Hypothalamus (tissue), 51 donors: Measurements from ENCODE around the gene DDX27.

Experiments
- DNase-seq, 51 donors: peaks; one replicate each; lab custom pipeline; 2025; lab: John Stamatoyannopoulos, UW

The DDX27 gene

DNA sequence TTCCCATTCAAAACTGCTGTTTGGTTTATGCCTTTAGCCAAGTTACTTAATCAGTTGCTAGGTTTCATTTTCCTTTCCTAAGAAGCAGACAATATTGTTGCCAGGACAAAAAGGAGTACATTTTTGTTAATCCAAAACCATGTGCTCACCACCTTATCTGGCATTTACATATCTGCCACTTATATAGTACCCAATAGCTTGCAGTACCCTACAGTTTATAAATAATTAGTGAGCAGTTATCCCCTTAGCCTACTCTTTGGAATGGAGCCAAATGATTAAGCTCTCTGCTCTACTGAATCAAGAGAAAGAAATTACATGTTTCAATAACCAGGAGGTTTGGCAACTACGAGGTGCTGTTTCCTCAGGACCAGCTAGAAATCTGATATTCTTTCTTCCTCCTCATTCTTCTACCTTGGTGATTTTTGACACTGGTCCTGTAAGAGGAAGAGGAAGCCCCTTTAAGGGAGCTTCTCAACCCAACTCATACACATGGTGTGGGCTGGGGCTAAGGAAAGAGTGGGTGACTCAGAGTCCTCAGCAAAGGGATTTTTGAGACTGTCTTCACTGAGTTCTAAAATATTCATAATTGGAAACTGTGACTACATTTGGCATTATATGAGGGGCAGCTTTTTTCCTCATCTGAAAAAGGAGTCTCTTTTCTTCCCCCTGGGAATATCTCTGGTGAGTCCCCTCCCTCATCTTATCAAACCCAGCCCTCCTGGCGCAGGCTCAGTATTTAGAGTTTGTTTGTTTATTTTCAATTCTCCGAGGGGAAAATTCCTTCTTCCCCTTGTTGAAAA, 57.1 kb downstream of the DDX27 start:
- peak in 2 of 51 donors; percentile 2 to 34 for DNase-seq

DNA sequence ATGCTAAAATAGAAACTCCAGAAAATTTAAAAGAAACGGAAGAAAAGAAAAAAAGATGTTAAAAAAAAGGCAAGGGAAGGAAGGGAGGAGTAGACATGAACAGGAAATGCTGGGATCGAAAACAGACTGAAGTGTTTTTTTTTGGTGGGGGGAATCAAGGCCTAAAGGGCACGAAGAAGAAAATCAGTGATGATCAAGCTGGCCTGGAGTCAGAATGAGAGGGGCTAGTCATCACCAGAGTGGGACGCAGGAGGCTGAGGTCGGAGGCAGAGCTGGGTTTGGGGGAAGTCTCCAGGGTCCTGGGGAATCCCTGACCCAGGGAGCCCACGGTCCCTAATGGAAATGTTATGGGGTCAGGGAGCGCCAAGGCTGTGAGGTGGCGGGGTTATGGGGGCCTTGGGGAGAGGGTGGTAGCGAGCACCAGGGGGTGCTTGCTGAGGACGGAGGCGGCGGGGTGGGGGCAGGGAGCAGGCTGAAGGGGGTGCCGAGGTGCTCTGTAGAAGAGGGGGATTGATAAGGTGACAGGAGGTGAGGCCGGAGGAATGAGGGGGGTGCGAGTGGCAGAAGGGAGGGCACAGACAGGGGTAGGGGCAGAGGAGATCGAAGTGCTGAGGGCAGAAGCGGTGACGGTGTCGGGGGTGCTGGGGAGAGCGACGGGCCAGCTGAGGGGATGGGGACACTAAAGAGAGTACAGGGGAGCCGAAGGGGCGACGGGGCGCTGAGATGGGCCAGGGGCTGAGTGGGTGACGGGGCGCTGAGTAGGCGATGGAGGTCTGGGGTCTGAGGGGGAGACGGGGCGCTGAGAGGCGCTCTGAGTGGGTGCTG, 58.0 kb downstream of the DDX27 start:
- DNase-seq: peak in 18 of 51 donors; percentile 13 to 51 (median 30)

DNA sequence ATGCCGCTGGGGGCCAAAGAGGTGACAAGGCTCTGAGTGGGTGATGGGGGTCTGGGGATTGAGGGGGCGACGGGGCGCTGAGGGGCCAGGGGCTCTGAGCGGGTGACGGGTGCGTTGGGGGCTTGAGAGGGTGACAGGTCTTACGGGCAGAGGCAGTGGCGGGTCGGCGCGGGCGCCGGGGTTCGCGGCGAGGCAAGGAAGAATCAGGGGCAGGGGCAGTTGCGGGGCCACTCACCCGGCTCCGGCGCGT, 58.5 kb downstream of the DDX27 start:
- no peak for DNase-seq

DNA sequence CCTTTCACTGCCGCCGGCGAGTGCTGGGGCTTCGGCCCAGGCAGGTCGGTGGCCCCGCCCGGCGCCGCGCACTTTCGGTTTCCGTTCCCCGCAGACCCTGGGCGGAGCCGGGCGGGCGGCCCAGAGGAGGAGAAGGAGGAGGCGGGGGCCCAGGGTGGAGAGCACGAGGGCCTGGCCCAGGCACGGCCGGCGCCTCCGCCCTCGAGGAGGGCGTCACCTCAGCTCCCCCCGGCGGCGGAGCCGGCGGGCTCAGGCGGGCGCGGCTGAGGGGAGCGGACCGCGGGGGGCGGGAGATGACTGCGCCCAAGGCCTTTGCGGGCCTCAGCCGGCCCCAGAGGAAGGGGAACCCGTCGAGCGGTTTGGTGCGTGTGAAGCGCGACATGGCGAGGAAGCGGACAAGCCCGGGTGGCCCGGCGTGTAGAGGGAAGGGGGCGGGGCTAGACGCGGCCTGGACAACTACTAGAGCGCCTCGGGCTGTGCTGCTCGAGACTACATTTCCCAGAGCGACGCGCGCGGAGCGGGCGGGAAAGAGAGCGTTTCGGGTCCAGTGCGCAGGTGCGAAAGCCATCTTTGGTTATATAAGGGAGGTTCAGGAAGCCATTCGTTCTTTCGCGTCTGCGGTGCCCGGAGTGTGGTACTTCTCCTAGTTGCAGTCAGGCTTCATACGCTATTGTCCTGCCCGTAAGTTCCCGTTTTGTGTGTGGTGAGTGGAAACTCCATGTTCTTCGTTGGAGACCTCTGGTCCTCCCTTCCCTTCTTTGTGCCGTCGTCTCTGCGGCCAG, 59.0 kb downstream of the DDX27 start, which contains the start of gene ZNFX1:
Gene ZNFX1, minus strand, starts transcription at position 22 of the 782 bp plus-strand sequence. CDS start 2,218 bp downstream, outside the sequence.
- peak; percentile 90 to 99 (median 97) for DNase-seq

DNA sequence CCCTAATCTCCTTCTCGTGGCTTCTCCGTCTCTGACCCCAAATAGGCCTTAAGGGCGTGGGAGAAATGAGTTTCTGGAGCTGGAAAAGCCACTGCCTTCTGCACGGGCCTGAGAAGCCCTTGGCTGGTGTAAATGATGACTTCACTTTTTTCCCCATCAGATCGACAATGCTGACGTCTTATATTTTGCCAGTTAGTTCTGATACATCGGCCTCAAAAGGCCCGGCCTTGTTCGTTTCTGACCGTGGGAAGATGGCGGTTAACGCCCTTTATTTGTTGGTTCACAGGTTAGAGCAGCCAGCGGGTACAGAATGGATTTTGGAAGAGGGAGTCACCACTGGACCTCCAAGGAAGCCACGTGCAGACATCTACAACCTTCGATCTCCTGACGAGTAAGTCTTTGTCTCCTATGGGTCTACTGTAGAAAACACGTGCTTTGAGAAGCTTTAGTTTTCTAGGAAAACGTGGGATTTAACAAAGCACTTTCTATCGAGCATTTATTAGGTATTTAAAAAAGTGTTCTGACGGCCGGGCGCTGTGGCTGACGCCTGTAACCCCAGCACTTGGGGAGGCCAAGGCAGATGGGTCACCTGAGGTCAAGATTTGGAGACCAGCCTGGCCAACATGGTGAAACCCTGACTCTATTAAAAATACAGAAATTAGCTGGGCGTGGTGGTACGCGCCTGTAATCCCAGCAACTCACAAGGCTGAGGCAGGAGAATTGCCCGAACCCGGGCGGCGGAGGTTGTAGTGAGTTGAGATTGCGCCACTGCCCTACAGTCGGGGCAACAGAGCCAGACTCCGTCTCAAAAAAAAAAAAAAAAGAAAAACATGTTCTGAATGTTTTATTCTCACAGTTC, 59.8 kb downstream of the DDX27 start:
- peak in 3 of 51 donors; percentile 28 to 56 (median 32) for DNase-seq

DNA sequence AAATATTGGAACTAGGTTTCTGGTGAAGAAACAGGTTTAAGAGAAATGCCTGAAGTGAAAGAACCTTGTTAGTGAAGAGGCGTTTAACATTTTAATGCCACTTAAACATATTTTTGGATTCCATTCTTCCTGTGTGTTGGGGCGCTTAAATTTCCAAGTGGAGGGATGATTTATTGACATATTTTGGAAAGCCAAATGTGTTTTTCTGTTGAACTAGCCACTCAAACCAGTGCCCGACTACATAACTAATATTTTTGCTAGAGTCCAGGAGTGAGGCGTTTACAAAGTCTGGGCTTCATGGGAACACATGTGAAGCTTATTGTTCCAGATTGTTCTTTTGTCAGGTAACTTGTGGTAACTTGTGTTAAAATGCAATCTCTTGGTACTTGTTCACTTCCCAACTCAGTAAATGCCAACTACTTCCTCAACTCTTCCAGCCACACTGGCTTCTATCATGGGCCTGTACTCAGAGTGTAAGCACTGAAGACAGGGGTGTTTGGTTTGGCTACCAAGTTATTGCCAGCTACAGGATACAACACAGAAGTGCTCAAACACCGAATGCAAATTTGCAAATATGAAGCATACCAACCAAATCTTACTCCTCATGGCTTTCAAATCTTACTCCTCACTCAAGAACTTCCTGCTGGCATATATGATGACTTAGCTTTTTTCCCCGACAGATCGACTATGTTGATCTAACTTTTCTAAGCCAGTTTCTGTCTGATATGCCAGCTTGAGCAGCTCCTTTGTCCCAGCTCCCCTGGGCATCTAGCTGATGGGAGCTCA, 60.7 kb downstream of the DDX27 start:
- no peak for DNase-seq

DNA sequence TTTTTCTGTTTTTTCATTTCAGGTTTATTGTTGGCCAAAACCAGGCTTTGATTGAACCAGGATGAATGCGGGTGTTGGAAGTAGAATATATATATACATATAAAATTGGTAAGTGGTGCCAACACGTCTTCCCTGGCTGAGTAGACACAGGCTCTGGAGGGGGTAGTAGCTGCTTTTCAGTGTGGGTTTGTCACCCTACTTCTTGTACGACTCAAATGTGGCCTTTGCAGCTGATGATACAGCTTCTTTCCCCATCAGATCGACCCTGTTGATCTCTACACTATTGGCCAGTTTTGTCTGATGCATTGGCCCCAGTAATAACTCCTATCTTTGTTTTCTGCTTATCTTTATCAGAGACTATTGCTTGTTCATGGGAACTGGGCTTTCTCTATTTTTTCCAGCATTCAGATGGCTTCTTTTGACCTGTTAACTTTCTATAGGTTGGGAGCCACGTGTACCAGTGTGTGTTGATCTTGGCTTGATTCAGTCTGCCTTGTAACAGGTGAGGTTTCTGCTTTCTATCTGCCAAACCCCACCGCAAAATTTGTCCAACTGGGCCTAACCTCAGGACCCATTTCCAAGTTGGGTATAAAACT, 61.3 kb downstream of the DDX27 start:
- DNase-seq: no peak

DNA sequence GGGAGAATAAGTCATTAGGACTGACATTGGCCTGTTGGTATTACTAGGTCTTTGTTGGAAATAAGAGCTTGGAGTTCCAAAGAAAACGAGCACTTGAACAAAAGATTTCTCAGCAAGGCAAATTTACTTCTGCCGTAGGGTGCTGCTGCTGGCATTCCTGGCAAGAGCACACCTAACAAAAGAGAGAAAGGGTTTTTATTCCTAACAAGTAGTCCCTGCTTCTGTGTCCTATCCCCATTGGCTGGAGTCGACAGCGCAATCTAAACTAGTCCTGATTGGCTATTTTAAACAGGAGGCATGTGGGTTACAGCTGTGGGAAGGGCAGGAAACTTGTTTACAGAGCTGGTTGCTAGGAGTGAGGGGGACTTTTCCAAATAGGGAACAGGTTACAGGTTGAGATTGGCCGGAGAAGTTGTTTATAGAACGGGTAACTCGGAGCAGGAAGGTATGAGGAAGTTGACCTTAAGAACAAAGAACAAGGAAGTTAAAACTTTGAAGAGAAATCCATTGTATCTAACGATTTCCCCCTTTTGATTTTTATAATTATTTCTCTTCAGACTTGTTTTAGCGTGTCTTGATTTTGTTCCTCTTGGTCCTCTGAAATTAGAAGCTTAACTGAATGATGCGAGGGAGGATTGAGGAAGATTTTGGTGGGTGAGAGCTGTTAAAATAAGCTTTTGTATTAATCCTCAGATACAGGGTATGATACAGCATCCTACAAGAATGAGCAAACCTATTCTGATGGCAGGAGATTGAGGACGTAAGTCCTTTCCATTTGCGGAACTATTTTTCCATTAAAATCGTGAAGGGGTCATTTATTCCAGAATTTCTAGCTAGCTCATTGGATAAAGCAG, 62.1 kb downstream of the DDX27 start:
- DNase-seq: no peak

DNA sequence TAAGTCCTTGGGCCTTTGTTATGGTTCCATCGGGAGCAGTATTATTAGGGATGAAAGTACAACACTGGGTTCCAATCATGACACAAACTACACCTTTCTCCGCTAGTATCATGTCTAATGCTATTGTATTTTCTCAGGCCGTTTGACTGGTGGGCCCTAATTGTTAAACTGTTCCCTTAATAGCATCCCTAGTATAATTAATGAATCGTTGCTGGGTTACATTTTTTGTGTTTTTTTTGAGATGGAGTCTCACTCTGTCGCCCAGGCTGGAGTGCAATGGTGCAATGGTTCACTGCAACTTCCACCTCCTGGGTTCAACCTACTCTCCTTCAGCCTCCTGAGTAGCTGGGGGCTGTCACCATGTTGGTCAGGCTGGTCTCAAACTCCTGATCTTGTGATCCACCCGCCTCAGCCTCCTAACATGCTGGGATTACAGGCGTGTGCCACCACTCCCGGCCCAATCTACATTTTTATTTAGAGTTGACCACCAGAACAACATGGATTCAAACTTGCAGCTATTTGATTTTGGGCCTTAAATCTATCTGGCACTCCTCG, 62.8 kb downstream of the DDX27 start:
- no peak for DNase-seq

DNA sequence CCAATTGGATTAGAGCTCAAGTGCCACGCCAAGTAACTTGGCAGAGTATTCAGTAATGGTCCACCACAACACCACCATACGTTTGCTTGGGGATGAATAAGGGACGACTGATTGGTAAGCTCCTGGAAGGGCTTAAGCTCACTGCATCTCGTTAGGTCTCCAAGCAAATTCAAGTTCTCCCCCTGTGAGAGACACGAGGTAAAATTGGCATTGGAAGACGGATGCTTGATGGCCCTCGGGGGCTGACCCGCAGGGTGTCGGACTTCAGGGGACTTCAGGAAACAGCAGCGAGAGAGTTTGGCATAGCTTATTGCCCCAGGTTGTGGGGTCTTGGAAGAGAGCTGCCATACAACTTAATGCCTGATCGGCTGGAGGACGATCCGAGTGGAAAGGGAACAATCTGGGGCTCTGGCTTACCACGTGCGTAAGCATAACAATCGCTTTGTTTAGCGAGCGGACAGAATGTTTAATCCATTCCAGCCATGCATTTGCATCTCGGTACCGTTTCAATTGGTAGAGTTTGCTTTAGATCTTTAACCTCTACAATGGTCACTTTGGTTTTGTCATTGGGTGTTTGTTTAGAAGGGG, 63.5 kb downstream of the DDX27 start:
- no peak for DNase-seq

DNA sequence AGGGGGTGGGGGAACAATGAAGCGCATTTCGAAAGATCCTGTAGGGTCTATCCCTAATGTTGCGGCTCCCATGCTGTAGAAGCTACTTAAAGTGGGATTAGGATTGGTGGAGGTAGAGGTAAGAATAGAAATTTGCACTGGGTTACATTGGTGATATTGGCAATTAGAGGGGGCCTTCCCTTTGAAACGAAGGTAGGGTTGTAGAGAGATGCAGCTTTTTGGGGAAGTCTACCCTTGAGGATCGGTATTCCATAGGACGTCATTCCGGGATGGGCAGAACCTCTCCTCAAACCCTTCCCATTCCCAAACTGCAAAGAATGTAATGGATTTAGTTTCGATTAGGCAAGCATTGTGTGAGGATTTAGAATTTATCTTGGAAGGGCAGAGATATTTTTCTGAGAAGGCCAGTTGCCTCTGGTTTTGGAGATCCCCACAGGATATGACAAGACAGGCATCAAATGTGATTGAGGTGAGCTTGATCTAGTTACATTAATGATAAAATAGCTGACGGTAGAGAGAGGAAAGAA, 64.0 kb downstream of the DDX27 start:
- DNase-seq: no peak

DNA sequence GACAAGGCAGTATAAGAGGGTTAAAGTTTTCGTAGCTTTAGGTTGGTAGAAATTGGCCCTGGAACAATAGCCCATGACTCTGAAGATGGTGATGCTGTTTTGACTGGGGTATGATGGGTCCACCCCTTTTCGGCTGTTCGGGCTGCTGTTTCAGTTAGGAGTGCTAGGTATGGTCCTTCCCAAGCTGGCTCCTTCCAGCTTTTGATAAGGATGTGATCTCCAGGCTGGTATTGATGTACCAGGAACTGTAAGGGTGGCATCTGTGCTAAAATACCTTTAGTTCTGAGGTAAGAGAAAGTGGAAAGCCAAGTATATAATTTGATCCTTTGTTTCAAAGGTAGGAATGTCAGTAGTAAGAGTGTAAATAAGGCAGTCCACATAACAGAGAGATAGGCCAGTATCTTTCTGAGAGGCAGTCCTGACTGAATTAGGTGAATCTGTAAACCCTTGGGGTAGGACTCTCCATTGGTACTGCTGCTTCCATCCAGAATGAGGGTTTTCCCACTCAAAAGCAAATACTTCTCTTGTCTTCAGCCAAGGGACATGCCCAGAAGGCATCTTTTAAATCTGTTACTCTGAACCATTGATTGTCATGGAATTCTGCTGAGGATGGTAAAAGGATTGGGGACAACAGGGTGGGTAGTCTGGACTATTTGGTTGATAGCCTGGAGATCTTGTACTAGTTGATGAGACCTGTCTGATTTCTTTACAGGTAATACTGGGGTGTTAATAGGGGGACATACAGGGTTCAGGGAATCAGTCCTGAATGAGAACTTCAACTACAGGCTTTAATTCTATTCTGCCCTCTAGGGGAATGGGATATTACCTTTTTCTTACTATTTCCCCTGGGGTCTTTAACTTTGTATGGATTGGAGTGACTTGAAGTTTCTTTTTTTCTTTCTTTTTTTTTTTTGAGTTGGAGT, 64.7 kb downstream of the DDX27 start:
- no peak for DNase-seq

DNA sequence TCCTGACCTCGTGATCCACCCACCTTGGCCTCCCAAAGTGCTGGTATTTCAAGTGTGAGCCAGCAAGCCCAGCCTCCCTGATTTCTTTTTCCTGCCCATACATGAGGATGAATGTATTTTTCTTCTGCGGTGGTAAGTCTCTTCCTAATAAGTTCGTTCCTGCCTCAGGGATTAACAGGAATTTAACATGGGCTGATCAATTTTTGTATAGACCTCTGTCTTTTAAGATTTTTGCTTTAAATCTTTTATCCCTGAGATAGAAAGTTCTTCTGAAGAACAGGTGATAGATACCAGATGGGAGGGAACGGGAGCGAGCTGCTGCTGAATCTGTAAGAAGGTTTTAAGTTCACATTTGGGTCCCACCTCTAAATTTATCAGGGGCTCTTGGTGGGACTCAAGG, 65.6 kb downstream of the DDX27 start:
- DNase-seq: no peak

DNA sequence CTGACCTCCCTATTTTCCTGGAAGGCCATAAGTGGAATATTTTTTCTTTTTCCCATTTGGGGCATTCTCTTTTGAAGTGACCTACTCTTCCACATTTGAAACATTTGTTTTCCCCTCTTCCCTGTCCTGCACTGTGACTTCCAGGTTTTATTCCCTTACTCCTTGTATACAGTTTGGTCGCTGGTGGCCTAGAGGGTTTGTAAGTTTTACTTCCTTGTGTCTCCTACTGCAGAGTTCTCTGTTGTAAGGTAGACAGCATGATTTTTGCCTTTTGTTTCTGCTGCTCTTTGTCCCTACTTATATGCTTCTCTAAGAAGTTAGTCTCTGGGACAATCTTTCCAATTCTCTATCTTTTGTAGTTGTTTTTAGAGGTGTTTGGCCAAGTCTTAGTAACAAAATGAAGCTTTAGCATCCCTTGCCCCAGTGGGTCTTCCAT, 66.0 kb downstream of the DDX27 start:
- no peak for DNase-seq

DNA sequence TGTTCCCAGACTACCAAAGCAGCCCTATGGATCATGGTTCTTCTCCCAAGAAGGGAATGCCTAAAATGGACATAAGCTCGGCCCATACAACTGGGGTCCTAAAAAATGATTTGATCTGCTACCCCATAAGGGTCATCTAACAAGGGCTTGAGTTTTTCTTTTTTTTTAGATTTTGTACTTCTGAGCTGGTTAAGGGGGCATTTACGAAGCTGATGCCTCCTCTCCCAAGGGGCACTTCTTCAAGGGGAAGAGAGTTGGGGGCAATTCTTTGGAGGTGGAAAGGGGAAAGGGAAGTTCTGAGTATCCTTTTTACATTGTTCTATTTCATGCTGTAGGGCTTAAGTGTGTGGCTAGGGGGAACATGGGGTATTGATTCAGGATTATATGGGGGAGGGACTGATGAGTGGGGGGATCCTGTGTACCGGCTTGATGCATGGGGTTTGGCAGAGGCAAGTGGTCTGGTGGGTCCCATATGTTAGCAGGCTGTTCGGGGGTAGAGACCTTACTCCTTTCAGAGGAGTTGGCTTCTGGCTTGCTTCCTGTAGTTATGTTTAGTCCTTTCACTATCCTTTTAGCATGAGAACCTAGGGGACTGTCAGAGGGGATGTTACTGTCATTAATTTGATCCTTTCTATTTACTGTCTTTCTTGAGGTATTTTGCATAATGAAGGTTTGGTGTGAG, 66.7 kb downstream of the DDX27 start:
- no peak for DNase-seq
